Activated CD8-positive, alpha-beta memory T cell treated with anti-CD3 and anti-CD28 coated beads, Interleukin-2, amount 50 U/mL, for 24 hours (primary cell): Measurements from ENCODE around the gene TIPARP.
"Not testable (repeated sequence)": the region's sequence is repeated elsewhere in the genome, so short reads cannot be mapped to it uniquely, and the experiment has no call there.

ENCODE experiments used
- DNase-seq: peaks from one replicate; pipeline ENCODE4 v3.0.0-alpha.2; 2020; ENCODE audit errors: extremely low read depth

TIPARP gene

DNA sequence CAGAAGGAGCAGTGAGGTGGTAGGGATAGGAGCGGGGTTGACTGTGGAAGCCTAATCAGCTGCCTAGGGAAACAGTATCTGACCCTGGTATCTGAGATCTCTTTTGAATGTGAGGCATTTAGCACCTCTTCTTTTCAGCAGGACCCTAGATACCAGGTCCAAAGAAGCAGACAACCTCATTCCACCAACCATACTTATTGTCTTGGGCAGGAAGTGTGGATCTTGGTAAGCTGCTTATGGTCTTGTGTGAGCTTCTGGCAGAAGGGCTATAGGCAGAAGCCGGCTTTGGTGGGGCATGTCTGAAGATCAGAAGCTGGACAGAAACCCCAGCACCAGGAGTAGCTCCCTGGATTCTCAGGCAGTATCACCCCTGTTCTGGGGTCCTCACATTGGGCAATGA, 65.6 kb downstream of the TIPARP start:
- no peak for DNase-seq

DNA sequence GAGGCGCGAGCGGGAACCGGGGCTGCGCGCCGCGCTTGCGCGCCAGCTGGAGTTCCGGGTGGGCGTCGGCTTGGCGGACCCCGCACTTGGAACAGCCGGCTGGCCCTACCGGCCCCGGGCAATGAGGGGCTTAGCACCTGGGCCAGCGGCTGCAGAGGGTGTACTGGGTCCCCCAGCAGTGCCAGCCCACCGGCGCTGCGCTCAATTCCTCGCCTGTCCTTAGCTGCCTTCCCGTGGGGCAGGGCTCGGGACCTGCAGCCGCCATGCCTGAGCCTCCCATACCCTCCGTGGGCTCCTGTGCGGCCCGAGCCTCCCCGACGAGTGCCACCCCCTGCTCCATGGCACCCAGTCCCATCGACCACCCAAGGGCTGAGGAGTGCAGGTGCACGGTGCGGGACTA, 66.2 kb downstream of the TIPARP start:
- DNase-seq = not testable (repeated sequence)

DNA sequence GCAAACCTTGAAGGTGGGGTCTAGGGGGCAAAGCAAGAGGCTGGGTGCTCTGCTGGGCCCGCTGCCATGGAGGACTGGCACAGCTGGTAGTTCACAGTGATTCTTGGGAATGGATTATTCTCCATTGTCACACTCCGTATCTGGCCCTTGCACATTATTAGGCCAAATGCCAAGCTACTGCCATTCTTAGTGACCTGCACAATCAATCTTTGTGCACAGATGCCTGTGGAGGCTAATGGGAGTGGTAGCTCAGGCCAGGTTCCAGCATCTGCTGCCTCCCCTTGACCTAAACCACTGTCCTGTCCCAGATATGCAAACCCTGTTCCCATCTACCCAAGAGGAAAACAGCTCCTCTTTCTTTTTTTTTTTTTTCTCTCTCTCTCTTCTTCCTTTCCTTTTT, 67.5 kb downstream of the TIPARP start:
- DNase-seq = no peak

DNA sequence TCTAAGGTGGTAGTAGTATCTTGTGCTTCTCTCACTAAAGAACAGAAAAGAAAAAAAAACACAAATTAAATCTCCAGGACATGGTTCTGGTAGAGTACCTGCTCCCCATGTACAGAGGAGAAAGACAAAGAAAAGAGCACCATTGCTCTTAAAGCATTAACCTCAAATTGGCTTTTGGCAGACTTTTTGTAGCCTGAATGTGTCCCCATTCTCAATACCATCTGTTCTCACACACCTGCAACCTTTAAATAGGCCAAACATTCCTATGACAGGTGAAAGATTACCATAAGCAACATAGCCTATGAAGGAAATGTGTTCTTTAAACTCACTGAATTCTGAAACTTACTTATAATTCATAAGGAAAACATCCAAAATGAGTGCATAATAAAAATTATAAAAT, 68.0 kb downstream of the TIPARP start:
- DNase-seq = no peak

GRCh38 chr3:156743859-156744258, 69.5 kb downstream of the TIPARP start:
- DNase-seq = no peak

GRCh38 chr3:156744631-156745030, 70.2 kb downstream of the TIPARP start:
- DNase-seq = no peak

GRCh38 chr3:156745766-156746165, 71.4 kb downstream of the TIPARP start:
- DNase-seq = no peak

GRCh38 chr3:156747046-156747445, 72.7 kb downstream of the TIPARP start:
- DNase-seq = no peak

- DNase-seq = no peak
These were observed 74.9 kb downstream of the TIPARP start for GRCh38 chr3:156749244-156749643.

DNA sequence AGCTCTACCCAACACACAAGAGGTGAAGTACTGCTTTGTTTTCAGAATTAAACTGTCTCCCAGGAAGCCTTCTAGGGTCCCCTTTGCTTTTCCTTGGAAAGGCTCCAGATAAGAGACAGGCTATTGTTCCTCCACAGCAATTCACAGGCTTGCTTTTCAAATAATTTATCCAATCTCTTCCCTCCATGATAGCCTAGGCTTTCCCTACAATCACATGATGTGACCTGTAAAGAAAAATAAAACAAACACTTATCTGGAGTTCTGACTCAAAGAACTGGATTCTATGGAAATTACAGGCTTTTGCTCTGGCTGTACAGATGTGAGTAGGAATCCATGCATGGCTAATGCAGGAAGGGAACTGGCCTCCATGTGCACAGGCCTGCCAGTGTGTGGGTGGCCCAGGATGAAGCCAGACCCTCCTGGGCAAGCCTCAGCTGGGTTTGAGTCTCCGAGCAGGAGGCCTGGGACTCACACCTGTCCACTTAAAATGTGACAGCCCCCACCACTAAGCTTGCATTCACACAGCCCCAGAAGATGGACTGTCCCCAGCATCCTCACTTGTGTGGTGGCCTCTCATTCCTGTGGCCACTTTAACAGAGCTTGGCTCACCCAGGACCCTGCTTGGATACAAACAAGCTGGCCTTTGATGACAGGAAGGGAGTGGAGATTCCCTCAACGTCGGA, 75.9 kb downstream of the TIPARP start:
- no peak for DNase-seq

DNA sequence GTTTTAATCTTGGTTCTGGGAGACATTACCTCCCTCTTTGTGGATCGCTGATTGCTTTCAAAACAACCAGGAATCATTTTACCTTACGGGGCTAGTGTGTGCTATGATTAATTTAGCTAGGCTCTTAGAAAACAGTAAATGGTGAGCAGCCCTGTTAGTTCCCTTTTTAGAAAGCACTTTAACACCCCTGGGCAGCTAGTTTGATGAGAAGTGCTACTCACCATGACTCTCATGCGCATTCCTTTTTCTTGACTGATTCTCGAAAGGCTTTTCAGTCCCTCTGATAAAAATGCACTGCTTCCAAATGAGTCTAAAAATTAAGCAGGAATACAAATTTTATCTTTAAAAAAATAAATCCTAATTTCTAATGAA, 76.5 kb downstream of the TIPARP start:
- no peak for DNase-seq

- no peak for DNase-seq
These were observed 77.2 kb downstream of the TIPARP start for GRCh38 chr3:156751461-156752025.
